GM03348 (cell line): ENCODE data around the gene DHCR24.
A peak's percentile ranks its signal among the peaks of the same experiment; 100 is the strongest.

Experiments used
- DNase-seq: peaks from one replicate; pipeline ENCODE4 v3.0.0; 2012; ENCODE audit warnings: low spot score

The DHCR24 gene

DNA sequence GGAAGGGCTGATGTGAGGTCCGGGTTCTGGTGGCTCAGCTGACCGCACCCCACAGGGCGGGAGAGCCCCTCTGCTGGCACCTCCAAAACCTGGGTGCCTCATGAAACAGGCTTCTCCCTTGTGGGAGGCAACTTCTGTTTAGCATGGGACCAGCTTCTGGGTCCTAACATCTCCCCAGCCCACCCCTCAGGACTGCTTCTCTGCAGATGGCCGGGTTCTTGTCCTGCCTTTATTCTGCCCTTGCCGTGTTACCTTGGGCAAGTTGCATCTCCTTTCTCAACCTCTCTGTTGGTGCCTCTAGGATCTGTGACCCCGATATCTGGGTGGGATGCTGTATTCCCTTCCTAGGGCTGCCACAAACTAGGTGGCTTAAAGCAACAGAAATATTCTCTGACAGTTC is 70.9 kb downstream of the DHCR24 start:
- no peak for DNase-seq

DNA sequence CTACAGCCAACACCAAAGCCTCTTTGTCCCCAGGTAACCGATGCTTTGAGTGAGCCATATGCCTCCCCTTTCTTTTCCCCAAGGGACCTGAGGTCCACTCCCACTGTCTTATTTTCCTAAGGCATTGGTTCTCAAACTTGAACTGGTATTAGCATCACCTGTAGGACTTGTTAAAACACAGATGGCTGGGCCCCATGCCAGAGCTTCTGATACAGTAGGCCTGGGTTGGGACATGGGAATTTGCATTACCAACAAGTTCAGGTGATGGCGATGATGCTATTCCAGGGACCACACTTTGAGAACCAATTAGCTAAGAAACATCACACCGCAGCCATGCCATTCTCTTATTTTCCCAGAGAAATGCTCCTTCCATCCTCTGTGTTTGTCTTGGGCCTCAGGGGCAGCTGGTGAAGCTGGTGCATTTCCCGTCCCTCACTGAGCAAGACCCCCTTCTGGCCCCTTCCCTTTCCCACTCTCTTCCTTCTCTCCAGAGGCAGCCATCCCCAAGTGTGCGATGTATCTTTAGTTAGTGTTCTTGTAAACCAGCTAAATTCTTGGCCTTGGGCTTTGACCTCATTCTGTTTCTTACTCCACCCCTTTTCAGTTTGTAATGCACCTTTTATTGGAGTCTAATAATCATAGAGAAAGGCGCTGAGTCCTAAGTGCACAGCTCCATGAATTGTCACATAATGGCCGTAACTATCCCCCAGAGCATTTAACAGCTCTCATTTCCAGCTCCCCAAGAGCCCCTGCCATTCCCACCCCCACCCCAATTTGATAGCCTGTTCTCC is 71.7 kb downstream of the DHCR24 start:
- DNase-seq = no peak

DNA sequence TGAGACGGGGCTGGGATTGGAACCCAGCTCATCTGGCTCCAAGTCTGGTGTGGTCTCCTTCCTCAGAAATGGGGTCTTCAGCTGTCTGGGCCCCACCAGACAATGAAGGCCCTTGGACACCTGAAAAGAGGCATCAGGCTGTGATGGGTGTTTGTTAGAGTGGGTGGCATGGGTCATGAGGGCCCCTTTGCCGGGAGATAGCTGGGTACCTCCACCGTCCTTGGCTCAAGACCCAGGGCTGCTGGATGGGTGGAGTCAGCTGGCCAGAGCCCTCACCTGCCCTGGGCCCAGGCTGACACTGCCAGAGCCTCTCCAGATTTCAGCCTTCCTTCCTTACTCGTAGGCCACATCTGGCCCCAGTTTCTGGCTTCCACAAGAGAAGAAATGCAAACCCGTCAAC is 72.4 kb downstream of the DHCR24 start:
- no peak for DNase-seq

DNA sequence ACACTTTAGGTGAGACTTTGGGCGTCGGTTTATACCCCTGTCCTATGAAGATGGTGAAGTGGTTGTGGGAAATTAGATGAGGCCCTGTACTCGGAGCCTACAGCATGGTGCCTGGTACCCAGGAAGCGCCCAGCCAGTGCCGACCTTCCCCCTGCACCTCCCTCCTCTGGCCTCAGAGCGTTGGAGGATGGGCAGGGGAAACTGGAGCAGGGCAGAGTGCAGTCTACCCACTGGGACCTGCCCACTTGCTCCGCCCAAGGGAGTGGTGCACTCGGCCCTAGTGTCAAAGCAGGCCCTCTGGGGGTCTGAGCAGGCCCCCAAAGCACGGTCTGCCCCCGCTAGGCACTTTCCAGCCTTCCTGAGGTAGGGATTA is 72.9 kb downstream of the DHCR24 start:
- DNase-seq = no peak

DNA sequence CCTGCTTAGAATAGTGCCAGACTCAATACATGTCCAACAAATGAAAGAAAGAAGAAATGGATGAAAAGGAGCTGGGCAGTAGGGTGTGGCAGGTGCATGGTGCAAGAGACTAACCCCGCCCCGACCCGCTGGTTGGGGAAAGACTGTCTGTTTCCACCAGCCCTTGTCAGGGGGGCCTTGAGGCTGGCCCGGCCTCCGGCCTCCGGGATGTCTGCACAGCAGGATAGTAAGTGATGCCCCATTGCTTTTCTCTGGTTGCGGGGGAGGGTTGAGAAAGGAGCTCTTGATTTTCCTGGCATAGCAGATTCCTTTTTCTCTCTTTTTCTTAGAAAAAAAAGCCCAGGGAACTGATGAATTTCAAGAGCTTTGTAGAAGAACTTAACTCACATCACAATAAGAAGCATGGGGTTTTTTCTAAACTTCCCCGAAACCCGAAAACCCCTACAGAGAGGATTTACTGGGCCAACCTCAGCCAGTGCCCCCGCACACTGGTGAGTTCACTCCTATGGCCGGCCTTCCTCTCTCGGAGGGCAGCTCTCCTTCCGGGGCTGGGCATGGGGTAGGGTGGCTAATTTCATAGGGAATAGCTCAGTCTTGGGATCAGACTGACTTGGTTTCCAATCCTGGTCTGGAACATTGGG is 73.4 kb downstream of the DHCR24 start:
- DNase-seq = no peak

DNA sequence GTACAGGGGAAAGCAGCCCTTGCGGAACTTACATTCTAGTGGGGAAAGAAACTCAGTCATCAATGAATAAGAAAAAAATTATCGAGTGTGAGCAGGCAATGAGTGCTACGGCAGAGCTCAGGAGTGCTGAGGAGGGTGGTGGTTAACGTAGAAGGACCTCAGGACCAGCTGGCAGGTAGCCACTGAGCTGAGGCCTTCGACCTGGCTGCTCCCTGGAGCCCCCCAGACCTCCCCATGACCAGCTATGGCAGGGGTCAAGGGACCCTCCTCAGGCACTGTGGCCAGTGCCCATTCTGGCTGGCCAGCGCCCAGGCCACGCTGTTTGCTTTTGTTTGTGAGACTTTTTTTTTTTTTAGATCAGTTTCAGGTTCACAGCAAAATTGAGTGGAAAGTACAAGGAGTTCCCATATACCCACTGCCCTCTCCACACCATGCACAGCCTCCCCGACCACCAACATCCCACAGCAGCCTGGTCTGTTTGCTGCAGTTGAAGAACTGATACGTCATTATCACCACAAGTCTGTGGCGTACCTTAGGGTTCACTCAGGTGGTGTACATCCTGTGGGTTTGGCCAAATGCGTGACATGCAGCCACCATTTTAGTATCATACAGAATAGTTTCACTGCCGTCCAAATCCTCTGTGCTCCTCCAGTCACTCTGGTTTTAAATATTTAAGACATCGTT is 74.1 kb downstream of the DHCR24 start:
- no peak for DNase-seq

DNA sequence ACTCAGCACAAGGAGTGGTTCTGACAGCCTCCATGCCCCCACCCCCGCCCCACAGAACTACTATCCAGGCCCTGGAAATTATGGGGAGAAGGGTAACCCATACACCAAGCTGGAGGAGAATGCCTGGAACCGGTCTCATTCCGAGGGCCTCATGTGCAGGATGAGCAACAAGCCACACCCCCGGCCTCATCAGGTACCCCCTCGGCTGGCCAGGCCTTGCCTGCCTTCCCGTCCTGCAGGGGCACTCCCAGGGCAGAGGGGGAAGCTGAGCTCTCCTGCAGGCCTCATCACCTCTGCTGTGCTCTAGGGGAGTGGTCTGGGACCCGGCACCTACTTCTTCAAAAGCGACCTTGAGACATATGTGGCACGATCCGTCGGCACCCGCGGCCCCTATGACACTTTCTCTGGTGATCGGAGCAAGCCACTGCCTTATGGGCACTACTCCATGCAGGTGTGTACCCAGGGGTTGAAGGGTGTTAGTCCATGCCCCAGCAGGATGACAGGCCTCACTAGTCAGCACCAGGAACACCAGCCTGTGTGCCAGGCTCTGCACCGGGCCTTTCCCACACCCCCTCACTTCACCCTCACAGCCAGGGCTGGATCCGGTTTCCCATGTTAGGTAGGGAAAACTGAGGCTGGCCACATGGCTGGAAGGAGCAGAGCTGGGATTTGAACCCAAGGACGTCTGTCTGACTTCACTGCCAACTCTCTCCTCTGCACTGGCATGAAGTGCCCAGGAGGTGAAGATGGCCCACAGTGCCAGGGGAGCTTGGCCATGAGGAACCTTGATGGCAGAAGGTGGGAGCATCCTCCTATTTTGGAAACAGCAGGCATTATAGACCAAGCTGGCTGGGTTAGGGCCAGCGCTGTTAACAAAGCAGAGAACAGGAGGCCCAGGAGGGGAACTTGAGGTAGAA is 75.0 kb downstream of the DHCR24 start:
- no peak for DNase-seq

DNA sequence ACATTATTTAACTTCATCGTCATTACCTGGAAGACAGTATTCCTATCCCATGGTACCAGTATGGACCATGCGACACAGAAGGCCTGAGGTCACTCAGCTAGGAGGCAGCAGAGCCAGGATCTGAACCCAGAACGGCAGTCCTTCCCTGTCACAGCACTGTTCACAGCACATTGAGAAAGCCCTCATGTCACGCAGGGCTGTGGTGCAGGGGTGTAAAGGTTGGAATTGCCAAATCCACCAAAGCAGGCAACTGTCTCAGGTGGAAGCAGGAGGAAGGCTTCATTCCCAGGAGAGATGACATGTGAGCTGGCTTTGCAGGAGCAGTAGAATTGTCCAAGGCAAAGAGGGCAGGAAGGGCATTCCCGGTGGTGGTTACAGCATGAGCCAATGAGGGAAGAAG is 75.9 kb downstream of the DHCR24 start:
- DNase-seq = no peak

DNA sequence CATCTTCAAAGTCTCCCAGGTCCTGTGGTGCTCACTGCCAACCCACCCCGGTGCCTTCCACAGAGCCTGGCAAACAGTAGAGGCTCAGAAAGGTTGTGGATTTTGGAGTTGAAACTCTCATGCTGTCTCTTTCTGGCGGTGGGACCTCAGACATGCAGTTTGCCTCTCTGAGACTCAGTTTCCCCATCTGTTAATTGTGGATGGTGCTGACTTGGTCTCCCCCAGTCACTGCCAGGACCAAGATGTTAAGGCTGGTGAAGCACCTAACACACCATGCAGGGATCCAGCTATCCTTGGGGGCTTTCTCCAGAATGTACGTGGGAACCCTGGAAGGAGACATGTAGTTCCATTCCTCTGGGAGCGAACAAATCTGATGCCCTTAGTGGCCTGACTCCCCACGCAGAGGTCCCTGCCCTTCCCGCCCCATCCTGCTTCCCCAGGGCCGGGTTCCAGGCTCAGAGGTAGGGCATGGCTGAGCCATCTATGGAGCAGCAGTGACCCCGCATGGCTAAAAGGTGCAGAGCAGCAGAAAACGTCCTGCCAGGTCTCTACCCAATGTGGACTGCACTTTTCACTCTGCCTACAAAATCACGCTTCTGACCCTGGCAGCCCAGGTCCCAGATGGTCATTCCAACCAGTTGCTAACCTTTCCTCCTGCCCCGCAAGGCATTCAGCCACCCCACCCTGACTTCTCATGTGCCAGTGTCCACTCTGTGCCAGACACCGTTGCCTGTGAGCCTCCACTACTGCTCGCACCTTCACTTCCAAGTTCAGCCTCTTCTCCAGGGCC is 76.6 kb downstream of the DHCR24 start:
- DNase-seq = peak; percentile 91

DNA sequence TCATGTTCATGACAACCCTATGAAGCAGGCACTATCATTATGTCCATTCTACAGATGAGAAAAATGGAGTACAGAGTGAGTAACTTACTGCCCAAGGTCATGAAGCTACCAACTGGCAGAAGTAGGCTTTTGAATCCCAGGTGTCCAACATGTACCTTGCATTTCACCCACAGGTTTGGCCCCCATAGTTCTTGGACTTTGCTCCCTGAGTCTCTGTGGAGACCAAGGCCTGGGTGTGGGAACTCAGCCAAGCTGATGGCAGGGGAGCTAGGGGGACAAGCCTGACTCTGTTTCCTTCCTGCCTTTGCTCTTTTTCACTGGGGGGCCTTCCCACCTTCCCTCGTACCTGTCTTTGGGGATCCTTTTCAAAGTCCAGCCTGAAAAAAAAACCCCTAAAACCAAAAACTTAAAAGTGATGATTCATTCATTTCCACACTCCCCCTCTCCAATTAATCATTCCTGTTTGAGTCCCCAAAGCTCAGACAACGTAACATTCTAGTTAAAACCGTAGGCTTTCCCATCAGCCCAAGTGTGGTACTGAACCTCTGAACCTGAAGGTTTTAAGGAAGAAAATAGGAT is 77.4 kb downstream of the DHCR24 start:
- DNase-seq = no peak

GRCh38 chr1:54808443-54809207 is 78.4 kb downstream of the DHCR24 start:
- DNase-seq = no peak

DNA sequence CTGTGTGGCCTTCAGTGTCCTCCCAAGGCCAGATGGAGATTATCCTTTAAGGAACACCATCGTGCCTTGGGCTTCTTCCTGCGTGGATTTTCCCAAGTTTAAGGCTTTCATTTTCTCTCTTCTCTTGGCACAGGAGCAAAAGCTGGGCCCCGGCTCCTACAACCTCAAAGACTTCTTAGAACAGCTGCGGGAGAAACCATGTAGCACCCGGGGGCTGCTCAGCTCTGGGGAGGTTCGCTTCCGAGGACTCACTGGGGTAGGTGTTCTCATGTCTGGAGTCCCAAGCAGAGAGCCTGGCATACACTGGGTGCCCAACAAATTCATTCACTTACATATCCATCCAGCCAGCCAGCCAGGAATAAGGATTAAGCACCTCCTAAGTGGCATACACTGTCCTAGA is 79.2 kb downstream of the DHCR24 start:
- no peak for DNase-seq

GRCh38 chr1:54806931-54807611 is 79.9 kb downstream of the DHCR24 start:
- DNase-seq = peak; percentile 47

DNA sequence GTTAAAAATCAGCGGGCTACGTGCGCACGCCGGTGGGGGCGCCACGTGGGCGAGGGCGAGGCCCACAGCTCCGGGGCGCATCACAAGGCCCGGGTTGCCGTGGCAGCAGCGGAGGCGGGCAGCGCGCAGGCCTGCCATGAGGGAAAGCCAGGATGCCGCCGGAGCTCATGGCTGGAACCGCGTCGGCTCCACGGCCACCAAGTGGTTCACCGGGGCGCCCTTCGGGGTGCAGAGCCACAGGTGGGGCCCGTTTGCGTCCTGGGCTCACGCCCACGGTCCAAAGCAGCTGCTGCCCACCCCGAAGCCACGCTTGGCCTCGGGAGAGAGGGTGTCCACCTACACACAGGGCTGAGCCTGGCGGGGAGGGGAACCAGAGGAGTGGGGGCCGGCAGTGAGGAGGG is 81.0 kb downstream of the DHCR24 start:
- DNase-seq = no peak

- DNase-seq = no peak
These were observed 81.5 kb downstream of the DHCR24 start for GRCh38 chr1:54805466-54805865.

DNA sequence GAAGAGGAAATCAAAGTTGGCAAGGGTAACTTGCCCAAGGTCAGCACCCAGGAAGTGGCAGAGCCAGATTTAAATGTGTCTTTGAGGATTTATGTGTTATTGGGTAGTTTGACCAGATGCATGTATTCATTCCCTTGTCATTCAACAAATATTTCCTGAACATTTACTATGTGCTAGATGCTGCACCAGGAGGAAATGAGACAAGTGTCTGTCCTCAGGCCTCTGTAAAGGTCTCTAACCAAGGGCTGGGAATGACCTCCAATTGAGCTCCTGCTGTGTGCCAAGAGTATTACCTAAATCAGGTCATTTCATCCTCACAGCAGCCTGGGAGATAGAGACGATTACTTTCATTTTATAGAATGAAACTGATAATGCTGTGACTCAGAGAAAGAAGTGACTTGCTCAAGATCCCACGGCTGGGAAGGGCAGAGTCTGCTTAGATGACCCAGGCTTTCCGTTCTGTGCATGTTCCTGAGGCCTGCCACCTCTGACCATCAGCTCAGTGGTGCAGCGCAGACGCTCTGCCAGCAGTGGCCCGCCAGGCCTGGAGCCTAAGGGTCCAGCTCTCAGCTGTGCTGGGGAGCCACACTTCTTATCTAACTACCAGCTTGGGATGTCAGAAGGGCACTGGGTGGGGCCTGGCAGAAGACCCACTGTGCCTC is 82.4 kb downstream of the DHCR24 start:
- no peak for DNase-seq

DNA sequence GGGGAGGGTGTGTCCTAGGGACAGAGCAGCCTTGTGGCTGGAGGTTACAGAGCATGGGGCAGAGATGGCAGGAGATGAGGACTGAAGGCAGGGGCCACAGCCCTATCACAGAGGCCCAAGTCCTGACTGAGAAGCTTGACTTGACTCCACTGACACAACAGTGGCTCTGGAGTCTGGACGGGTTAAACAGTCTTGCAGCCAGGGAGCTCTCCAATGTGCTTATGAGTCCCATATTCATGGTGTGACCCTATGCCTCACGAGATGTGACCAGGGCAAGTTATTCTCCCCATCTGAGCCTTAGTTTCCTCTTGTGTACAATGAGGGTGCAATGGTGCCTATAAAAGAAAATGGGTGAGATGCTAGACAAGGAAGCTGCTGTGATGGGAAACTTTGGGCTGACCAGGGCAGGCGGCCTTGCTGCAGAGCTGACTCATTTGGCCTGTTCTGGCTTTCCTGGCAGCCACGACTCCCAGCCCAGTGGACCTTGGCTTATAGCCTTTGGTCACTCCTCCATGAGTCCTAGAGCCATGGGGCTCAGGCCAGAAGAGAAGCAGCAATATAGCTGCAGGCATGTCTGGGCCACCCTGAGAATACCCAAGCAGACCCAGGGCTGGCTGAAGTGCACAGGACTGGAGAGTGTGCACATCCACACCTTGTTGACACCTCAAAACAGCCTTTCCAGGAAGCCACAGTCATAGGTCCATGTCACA is 83.1 kb downstream of the DHCR24 start:
- DNase-seq = peak; percentile 56
